ENCODE data around the gene HEATR9.

The HEATR9 gene

DNA sequence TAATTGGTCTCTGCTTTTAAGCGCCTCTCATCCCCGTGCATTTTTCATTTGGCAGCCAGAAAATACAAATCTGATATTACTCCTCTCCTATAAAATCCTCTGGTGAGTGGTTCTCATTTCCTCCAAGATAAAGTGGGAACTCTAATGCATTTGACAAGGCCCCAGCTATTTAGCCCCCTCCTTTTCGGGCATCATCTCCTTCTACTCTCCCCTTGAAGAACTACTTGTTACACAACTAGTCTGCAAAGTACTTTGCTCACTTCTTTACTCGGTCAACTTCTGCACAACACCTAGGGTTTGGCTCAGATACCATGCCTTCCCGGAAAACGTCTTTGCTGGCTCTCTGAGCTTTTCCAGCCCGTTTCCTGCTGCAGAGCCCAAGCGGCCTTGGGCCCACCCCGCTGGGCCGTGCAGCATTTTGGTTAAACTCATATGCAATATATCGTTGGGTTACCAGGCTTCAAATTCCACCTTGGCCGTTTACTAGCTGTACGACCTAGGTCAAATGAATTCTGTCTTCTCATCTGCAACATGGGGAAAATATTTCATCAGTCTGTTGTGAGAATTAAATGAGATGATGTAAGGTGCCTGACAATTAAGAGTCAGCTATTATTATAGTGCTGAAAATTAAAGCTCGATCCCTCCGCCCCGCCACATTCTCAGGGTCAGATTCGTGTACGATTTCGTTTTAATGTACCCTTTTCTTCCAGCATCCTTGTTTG lies 60.3 kb downstream of the HEATR9 start:
- DNase-seq (ENCODE audit: low read depth) = no peak

DNA sequence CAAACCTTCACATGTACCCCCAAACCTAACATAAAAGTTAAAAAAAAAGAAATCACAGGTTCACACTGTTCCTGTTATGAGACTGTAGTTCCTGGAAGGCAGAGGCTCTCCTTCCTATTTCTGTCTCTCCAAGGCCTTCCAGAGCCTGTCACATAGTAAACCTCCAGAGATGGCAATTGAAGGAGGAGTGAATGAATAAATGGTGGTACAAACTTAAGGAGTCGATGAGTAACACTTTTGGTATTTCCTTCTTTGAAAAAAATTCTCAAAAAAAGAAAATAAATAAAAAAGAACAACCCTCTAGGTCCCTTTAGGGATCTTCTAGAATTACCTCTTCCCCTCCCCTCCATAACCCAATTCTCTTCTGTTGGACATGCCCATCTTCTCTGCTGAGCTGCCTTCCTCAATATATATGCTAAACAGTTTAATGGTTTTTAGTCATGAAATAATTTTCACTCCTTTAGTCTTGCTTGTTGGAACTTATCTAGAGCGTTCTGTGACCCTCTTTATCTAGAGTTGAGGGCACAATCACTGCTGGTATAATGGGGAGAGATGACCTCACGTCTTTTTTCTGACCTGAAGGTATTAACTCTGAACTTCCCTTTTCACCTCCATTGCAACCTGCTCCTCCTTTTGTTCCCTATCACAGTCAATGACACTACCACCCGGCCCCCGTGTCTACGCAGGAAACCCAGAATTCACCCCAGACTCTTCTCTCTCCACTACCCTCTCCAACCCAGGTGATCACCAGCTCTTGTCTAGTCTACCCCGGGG lies 61.1 kb downstream of the HEATR9 start:
- DNase-seq (ENCODE audit: low read depth) = no peak

Data from HS-27A (cell line).